ENCODE data around the gene KDM2A. TPM values are rescaled to one million over a fixed set of nuclear protein-coding genes. Genes with fewer than 3 reads are reported as not detected.

The KDM2A gene
- total RNA-seq, 2 donors from 2014 or later = 40.1 to 130 TPM

DNA sequence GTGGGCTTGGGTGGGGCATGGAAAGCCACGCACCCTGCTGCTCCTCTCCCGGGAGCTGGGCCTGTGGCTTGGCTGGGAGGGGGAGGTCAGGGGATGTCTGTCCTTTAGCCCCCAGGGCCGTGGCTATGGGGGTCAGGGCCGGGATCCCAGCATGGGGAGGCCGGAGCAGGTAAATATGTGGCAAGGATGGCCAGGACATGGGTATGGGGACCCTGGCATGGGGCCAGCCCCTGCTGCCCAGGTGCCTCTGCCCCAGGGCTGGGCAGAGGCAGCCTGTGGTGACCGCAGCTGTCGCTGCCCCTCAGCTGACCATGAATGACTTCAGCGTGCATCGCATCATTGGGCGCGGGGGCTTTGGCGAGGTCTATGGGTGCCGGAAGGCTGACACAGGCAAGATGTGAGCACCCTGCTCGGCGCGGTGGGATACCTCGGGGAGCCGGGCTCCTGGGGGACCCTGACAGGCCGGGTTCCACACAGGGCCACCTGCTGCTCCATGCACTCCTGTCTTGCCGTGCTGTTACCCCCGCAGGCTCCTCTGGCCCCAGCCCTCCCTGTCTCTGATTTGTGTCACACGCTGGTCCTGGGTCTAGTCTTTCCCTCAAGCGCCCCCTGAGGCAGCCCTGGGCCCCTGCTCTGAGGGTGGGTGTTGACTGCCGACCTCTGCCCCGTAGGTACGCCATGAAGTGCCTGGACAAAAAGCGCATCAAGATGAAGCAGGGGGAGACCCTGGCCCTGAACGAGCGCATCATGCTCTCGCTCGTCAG, 161.9 kb downstream of the KDM2A start:
- no peak overlapping the region for H3K27ac ChIP-seq
- ATAC-seq (ENCODE audit: insufficient number of reproducible peaks, low FRiP score, low read depth) (no peak), DNase-seq (ENCODE audit: low spot score) (no peak)
- H3K4me1 ChIP-seq (ENCODE audit: control insufficient read depth in 1 of 2, low read depth in 2 of 2) = peaks cover 21 to 37% of the 10 kb centered on the region in 2 donors
- no peak overlapping the region for H3K4me3 ChIP-seq
- H3K9me3 ChIP-seq = no peaks in the 10 kb centered on the region
- no peaks in the 10 kb centered on the region for H3K27me3 ChIP-seq (replicated peaks; ENCODE audit: insufficient read depth)
- H3K36me3 ChIP-seq = peaks cover 72% of the 10 kb centered on the region
- TF ChIP-seq, protein P1, sequence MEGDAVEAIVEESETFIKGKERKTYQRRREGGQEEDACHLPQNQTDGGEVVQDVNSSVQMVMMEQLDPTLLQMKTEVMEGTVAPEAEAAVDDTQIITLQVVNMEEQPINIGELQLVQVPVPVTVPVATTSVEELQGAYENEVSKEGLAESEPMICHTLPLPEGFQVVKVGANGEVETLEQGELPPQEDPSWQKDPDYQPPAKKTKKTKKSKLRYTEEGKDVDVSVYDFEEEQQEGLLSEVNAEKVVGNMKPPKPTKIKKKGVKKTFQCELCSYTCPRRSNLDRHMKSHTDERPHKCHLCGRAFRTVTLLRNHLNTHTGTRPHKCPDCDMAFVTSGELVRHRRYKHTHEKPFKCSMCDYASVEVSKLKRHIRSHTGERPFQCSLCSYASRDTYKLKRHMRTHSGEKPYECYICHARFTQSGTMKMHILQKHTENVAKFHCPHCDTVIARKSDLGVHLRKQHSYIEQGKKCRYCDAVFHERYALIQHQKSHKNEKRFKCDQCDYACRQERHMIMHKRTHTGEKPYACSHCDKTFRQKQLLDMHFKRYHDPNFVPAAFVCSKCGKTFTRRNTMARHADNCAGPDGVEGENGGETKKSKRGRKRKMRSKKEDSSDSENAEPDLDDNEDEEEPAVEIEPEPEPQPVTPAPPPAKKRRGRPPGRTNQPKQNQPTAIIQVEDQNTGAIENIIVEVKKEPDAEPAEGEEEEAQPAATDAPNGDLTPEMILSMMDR (IDR thresholded peaks at IDR 0.05) = no peak

DNA sequence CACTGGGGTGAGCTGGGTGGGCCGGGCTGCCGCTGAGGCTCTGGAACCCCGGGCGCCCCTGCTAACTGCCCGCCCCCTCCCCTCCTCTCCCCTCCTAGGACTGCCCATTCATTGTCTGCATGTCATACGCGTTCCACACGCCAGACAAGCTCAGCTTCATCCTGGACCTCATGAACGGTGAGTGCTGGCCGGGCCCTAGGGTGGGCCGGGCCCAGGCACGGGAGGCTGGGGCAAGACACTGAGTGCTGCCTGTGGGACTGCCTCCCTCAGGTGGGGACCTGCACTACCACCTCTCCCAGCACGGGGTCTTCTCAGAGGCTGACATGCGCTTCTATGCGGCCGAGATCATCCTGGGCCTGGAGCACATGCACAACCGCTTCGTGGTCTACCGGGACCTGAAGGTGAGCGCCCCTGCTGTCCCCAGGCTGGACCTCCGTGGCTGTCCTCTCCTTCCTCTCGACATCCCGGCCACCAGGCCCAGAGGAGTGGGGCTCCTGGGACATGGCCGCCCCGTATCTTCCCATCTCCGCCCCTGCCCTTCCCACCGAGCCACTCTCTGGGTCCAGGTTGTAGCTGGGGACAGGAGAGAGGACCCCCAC, 162.6 kb downstream of the KDM2A start:
- H3K4me3 ChIP-seq = no peak overlapping the region
- no peak overlapping the region for H3K27ac ChIP-seq
- no peaks in the 10 kb centered on the region for H3K27me3 ChIP-seq (replicated peaks; ENCODE audit: insufficient read depth)
- no peak for DNase-seq (ENCODE audit: low spot score)
- H3K9me3 ChIP-seq = no peaks in the 10 kb centered on the region
- TF ChIP-seq, protein P1 (IDR thresholded peaks at IDR 0.05) = no peak
- ATAC-seq (ENCODE audit: insufficient number of reproducible peaks, low FRiP score, low read depth) = no peak
- H3K36me3 ChIP-seq = peaks cover 75% of the 10 kb centered on the region
- H3K4me1 ChIP-seq (ENCODE audit: control insufficient read depth in 1 of 2, low read depth in 2 of 2) = peaks cover 16 to 30% of the 10 kb centered on the region in 2 donors

DNA sequence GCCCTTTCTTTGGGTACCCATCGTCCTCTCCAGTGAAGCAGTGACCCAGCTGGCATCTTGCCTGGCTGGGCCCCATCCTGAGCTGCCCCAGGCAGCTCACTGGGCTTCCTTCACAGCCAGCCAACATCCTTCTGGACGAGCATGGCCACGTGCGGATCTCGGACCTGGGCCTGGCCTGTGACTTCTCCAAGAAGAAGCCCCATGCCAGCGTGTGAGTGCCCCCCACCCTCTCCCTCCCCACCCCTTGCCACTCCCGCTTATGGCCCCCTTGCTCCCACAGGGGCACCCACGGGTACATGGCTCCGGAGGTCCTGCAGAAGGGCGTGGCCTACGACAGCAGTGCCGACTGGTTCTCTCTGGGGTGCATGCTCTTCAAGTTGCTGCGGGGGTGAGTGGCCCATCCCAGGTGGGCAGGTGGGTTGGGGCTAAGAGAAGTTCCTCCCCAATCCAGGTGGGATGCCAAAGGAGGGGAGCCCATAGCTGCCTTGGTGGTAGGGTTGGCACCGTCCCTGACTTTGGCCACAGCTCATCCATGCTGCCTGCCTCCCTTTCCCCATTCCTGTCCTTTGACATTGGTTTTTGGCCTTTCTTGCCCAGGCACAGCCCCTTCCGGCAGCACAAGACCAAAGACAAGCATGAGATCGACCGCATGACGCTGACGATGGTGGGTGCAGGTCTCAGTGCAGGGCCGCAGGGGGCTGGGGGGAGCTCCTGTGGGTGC, 163.3 kb downstream of the KDM2A start:
- Histone ChIP-seq H3K27me3 (replicated peaks; ENCODE audit: insufficient read depth) (no peaks in the 10 kb centered on the region), H3K27ac (peak overlapping the region in 1 of 2 donors; percentile 43), H3K9me3 (no peaks in the 10 kb centered on the region), H3K4me3 (no peak overlapping the region), H3K4me1 (ENCODE audit: control insufficient read depth in 1 of 2, low read depth in 2 of 2) (peaks cover 13 to 30% of the 10 kb centered on the region in 2 donors), H3K36me3 (peaks cover 75% of the 10 kb centered on the region)
- ATAC-seq (ENCODE audit: insufficient number of reproducible peaks, low FRiP score, low read depth) (no peak), DNase-seq (ENCODE audit: low spot score) (no peak)
- TF ChIP-seq, protein P1 (IDR thresholded peaks at IDR 0.05) = no peak

DNA sequence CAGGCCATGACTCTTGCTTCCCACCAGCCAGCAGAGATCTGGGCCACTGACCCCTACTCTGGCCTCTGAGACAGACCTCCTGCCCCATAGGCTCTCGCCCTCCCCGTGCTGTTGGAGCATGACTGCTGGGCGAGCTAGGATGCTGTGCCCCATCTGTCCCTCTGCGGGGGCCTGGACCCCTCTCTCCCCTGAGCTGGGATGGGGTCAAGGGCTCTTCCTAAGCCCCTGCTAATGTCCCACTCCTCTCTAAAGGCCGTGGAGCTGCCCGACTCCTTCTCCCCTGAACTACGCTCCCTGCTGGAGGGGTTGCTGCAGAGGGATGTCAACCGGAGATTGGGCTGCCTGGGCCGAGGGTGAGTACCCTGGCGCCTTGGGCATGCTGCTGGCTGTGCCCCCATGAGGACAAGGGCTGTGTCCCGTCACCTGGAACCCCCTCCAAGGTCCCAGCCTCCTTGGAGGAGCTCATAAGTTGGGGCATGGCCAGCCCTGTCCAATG, 163.9 kb downstream of the KDM2A start:
- no peak for DNase-seq (ENCODE audit: low spot score)

More for the DNA sequence above, 163.9 kb downstream of the KDM2A start:
- TF ChIP-seq, protein P1 (IDR thresholded peaks at IDR 0.05) = no peak
- peaks cover 15 to 30% of the 10 kb centered on the region in 2 donors for H3K4me1 ChIP-seq (ENCODE audit: control insufficient read depth in 1 of 2, low read depth in 2 of 2)
- H3K27ac ChIP-seq = peak overlapping the region in 1 of 2 donors; percentile 43
- H3K36me3 ChIP-seq = peaks cover 75% of the 10 kb centered on the region
- ATAC-seq (ENCODE audit: insufficient number of reproducible peaks, low FRiP score, low read depth) = no peak
- H3K9me3 ChIP-seq = no peaks in the 10 kb centered on the region
- no peaks in the 10 kb centered on the region for H3K27me3 ChIP-seq (replicated peaks; ENCODE audit: insufficient read depth)
- H3K4me3 ChIP-seq = no peak overlapping the region
